Parathyroid adenoma (tissue), 2 donors: Measurements from ENCODE around the gene ZNF593.

Experiments
- H2AFZ ChIP-seq: fragments of 300-600 bp; sonication (generic); one replicate; pipeline ENCODE4 v1.7.0; 2017; ENCODE audit warnings: antibody characterized with exemption, mild to moderate bottlenecking
- H3K27ac ChIP-seq: fragments of 300-600 bp; sonication (generic); one replicate; pipeline ENCODE4 v1.7.0; 2017
- H3K27me3 ChIP-seq: fragments of 300-600 bp; sonication (generic); one replicate; pipeline ENCODE4 v1.7.0; 2017; ENCODE audit warnings: low read length; ENCODE audit not compliant: control insufficient read depth, insufficient read depth
- H3K36me3 ChIP-seq: fragments of 300-600 bp; sonication (generic); one replicate; pipeline ENCODE4 v1.7.0; 2017; ENCODE audit warnings: low read length; ENCODE audit not compliant: control insufficient read depth, insufficient read depth
- H3K4me1 ChIP-seq: fragments of 300-600 bp; sonication (generic); one replicate; pipeline ENCODE4 v1.7.0; 2017; ENCODE audit warnings: control low read depth
- H3K4me2 ChIP-seq: fragments of 300-600 bp; sonication (generic); one replicate; pipeline ENCODE4 v1.7.0; 2017; ENCODE audit warnings: low read length
- H3K4me3 ChIP-seq: fragments of 300-600 bp; sonication (generic); one replicate; pipeline ENCODE4 v1.7.0; 2017; ENCODE audit warnings: low read depth, low read length
- H3K79me2 ChIP-seq: fragments of 300-600 bp; sonication (generic); one replicate; pipeline ENCODE4 v1.7.0; 2017; ENCODE audit warnings: control low read depth
- H3K9ac ChIP-seq: fragments of 300-600 bp; sonication (generic); one replicate; pipeline ENCODE4 v1.7.0; 2017; ENCODE audit warnings: mild to moderate bottlenecking
- H3K9me3 ChIP-seq: fragments of 300-600 bp; sonication (generic); one replicate; pipeline ENCODE4 v1.7.0; 2017; ENCODE audit warnings: low read length; ENCODE audit not compliant: control insufficient read depth
- CTCF ChIP-seq: fragments of 300-600 bp; sonication (generic); IDR thresholded peaks from one replicate; pipeline ENCODE4 v1.7.0; 2017; ENCODE audit warnings: antibody characterized with exemption, mild to moderate bottlenecking
- donor health status: primary hyperparathyroidism.

The ZNF593 gene

DNA sequence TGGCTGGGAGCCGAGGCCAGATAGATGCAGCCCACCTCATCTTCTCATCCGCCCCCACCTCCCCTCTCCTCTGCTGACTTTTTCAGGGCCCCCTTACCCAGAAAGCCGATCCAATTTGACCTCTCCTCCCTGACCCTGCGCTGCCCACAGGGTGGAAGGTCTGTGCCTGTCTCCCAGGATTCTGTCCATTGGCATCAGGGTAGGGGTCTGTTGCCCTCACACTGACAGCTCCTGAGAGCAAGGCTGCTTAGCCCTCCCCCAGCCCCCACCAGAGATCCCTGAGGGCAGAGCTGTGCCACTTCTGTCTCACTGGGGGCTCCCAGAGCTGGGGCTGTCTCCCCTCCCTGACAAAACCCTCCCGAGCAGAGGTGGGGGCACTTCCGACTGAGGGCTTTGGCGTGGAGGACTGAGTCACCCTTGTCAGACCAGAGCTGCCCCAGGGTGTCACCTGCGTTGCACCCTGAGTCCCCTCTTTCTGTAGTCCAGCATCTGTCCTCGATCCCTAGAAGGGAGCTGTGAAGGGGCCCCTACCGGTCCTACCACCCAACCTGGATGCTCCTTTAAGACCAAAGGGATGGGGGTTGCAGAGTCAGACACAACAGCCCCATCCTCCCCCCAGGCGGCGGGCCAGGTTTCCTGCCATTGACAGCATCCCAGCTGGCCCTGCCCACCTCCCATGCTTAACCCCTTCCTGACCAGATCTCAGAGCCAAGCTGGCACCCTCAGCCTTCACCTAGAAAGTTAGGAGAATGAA lies 13.2 kb upstream of the ZNF593 start:
- no peak overlapping the region for H2AFZ ChIP-seq
- no peaks in the 10 kb centered on the region for H3K9me3 ChIP-seq
- no peaks in the 10 kb centered on the region for H3K36me3 ChIP-seq
- no peak for TF ChIP-seq CTCF
- no peak overlapping the region for H3K9ac ChIP-seq
- no peaks in the 10 kb centered on the region for H3K79me2 ChIP-seq
- H3K27ac ChIP-seq = peak overlapping the region; percentile 68
- H3K27me3 ChIP-seq = no peaks in the 10 kb centered on the region
- H3K4me3 ChIP-seq = no peak overlapping the region
- peak overlapping the region; percentile 34 for H3K4me2 ChIP-seq
- H3K4me1 ChIP-seq = no peaks in the 10 kb centered on the region

DNA sequence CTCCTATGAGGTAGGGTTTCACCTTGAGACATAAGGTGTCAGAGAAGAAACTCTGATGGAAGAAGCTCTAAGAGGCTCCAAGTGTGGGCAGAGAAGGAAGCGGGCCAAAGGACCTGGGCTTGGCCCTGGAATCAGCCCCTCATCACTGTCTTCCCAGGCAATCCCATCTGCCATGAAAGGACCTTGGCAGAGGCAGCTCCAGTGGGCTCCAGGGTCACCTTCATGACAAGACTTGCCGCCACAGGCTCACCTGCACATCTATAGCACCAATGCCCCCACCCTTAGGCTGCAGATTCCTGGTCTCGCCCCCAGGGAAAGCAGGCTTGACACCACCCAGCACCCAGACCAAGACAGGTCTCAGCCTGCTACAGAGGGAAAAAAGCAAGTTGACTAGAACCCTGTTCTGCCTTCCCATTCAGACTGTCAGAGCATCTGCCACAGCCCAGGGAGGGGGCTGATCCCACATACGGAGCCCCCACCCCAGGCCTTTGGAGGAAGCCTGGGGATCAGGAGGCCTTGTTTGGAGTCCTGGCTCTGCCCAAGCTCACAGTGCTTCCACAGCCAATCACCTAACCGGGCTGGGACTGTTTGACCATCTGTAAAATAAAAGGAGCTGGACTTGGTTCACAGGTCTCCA lies 11.3 kb upstream of the ZNF593 start:
- Histone ChIP-seq H3K9me3 (no peaks in the 10 kb centered on the region), H3K27me3 (no peaks in the 10 kb centered on the region), H3K4me1 (no peaks in the 10 kb centered on the region), H3K27ac (peak overlapping the region; percentile 39), H2AFZ (no peak overlapping the region), H3K79me2 (no peaks in the 10 kb centered on the region), H3K36me3 (no peaks in the 10 kb centered on the region), H3K4me3 (no peak overlapping the region), H3K9ac (no peak overlapping the region), H3K4me2 (no peak overlapping the region)
- TF ChIP-seq CTCF = no peak

GRCh38 chr1:26158908-26159742 lies 10.6 kb upstream of the ZNF593 start, which contains the start of gene FAM110D:
TSS of gene FAM110D (plus strand) at chr1:26159079. CDS start at chr1:26161292, 2,213 bp downstream.
- Histone ChIP-seq H3K36me3 (no peaks in the 10 kb centered on the region), H3K4me1 (no peaks in the 10 kb centered on the region)

GRCh38 chr1:26159743-26160039 lies 10.0 kb upstream of the ZNF593 start:
- Histone ChIP-seq H2AFZ (no peak overlapping the region), H3K4me3 (peak overlapping the region; percentile 29), H3K4me1 (no peaks in the 10 kb centered on the region), H3K9me3 (no peaks in the 10 kb centered on the region), H3K4me2 (no peak overlapping the region), H3K27ac (no peak overlapping the region), H3K79me2 (no peaks in the 10 kb centered on the region), H3K36me3 (no peaks in the 10 kb centered on the region), H3K9ac (no peak overlapping the region), H3K27me3 (no peaks in the 10 kb centered on the region)
- TF ChIP-seq CTCF = no peak

More at GRCh38 chr1:26158908-26159742, 10.6 kb upstream of the ZNF593 start, which contains the start of gene FAM110D:
- H2AFZ ChIP-seq = no peak within 1 kb of the TSS
- no peak for TF ChIP-seq CTCF
- H3K4me3 ChIP-seq = peak within 1 kb of the TSS; percentile 29
- H3K27ac ChIP-seq = peak within 1 kb of the TSS; percentile 39
- H3K4me2 ChIP-seq = no peak within 1 kb of the TSS
- H3K9me3 ChIP-seq = no peaks in the 10 kb centered on the region
- H3K27me3 ChIP-seq = no peaks in the 10 kb centered on the region
- no peaks in the 10 kb centered on the region for H3K79me2 ChIP-seq
- H3K9ac ChIP-seq = no peak within 1 kb of the TSS
